Measurements from ENCODE around the gene TANC1. TPM values are rescaled to one million over a fixed set of nuclear protein-coding genes. Genes with fewer than 3 reads are reported as not detected.
"Not testable (repeated sequence)": the region's sequence is repeated elsewhere in the genome, so short reads cannot be mapped to it uniquely, and the experiment has no call there.

The TANC1 gene
- total RNA-seq, 1 experiment from 2014 or later = 21.1 TPM

- Mint-ChIP-seq H3K27ac (ENCODE audit: unreplicated experiment) (no peak overlapping the region), H3K4me1 (ENCODE audit: low read depth, unreplicated experiment) (peaks cover 21% of the 10 kb centered on the region)
Observed at GRCh38 chr2:159140070-159140769, 171.8 kb downstream of the TANC1 start.

GRCh38 chr2:159140821-159141220, 172.4 kb downstream of the TANC1 start:
- CTCF ChIA-PET = interaction anchor here (0.6 to 0.7 kb wide), 3 partner anchors 18 to 121 kb away, joined by 4 to 7 read pairs (median 5); no protein-coding TSS in a partner anchor
- POLR2A ChIA-PET; H3K27me3 ChIP-seq (replicated peaks; ENCODE audit: control insufficient read depth, insufficient read depth, low read length); intact Hi-C loops (cut with micrococcal nuclease; ENCODE audit: unreplicated experiment); H3K4me3 Mint-ChIP-seq (ENCODE audit: unreplicated experiment); H3K9me3 Mint-ChIP-seq (ENCODE audit: unreplicated experiment); H3K36me3 ChIP-seq (ENCODE audit: control insufficient read depth, insufficient read depth, low read length); H3K9me3 ChIP-seq; DNase-seq; H3K4me3 ChIP-seq (ENCODE audit: low read depth, low read length); H3K4me1 ChIP-seq; H3K27me3 Mint-ChIP-seq (ENCODE audit: insufficient read depth, unreplicated experiment); BruUV-seq (replicated peaks): not testable (repeated sequence)
- peaks cover 10% of the 10 kb centered on the region for H3K36me3 Mint-ChIP-seq (ENCODE audit: insufficient read depth, unreplicated experiment)
- peak overlapping the region; percentile 31 for H3K27ac Mint-ChIP-seq (ENCODE audit: unreplicated experiment)
- H3K4me1 Mint-ChIP-seq (ENCODE audit: low read depth, unreplicated experiment) = peaks cover 15% of the 10 kb centered on the region

More at GRCh38 chr2:159140070-159140769, 171.8 kb downstream of the TANC1 start:
- Histone ChIP-seq H3K4me3 (ENCODE audit: low read depth, low read length) (no peak overlapping the region), H3K27me3 (replicated peaks; ENCODE audit: control insufficient read depth, insufficient read depth, low read length) (no peaks in the 10 kb centered on the region), H3K9me3 (no peaks in the 10 kb centered on the region), H3K4me1 (peaks cover 3% of the 10 kb centered on the region; the same call in 1 of the 2 replicates), H3K36me3 (ENCODE audit: control insufficient read depth, insufficient read depth, low read length) (no peaks in the 10 kb centered on the region)
- intact Hi-C loops (cut with micrococcal nuclease; ENCODE audit: unreplicated experiment) = no loop called here
- DNase-seq = no peak
- no peak for TF ChIP-seq CTCF (IDR thresholded peaks at IDR 0.05; ENCODE audit: insufficient read depth in 1 of 2, low read depth in 1 of 2, low read length in 1 of 2, severe bottlenecking in 1 of 2, unreplicated experiment in 1 of 2)
- ChIA-PET POLR2A (no interaction called here), CTCF (interaction anchor here (0.6 to 0.7 kb wide), 3 partner anchors 18 to 120 kb away, joined by 4 to 7 read pairs (median 5); no protein-coding TSS in a partner anchor)
- Mint-ChIP-seq H3K27me3 (ENCODE audit: insufficient read depth, unreplicated experiment) (no peaks in the 10 kb centered on the region), H3K36me3 (ENCODE audit: insufficient read depth, unreplicated experiment) (peaks cover 14% of the 10 kb centered on the region), H3K4me3 (ENCODE audit: unreplicated experiment) (no peak overlapping the region), H3K9me3 (ENCODE audit: unreplicated experiment) (no peaks in the 10 kb centered on the region)
- BruUV-seq (replicated peaks) = no TSS peak

- Histone ChIP-seq H3K36me3 (ENCODE audit: control insufficient read depth, insufficient read depth, low read length) (no peaks in the 10 kb centered on the region), H3K4me1 (no peaks in the 10 kb centered on the region), H3K4me3 (ENCODE audit: low read depth, low read length) (no peak overlapping the region), H3K9me3 (no peaks in the 10 kb centered on the region), H3K27me3 (replicated peaks; ENCODE audit: control insufficient read depth, insufficient read depth, low read length) (no peaks in the 10 kb centered on the region)
- no TSS peak for BruUV-seq (replicated peaks)
- H3K9me3 Mint-ChIP-seq (ENCODE audit: unreplicated experiment) = no peaks in the 10 kb centered on the region
- ChIA-PET CTCF (interaction anchor here (0.6 kb wide), 1 partner anchor 25 kb away, joined by 3 read pairs; no protein-coding TSS in a partner anchor), POLR2A (no interaction called here)
- TF ChIP-seq CTCF (IDR thresholded peaks at IDR 0.05; ENCODE audit: insufficient read depth in 1 of 2, low read depth in 1 of 2, low read length in 1 of 2, severe bottlenecking in 1 of 2, unreplicated experiment in 1 of 2) = no peak
- no peaks in the 10 kb centered on the region for H3K4me1 Mint-ChIP-seq (ENCODE audit: low read depth, unreplicated experiment)
- H3K27me3 Mint-ChIP-seq (ENCODE audit: insufficient read depth, unreplicated experiment) = no peaks in the 10 kb centered on the region
- intact Hi-C loops (cut with micrococcal nuclease; ENCODE audit: unreplicated experiment) = no loop called here
- DNase-seq = no peak
- no peak overlapping the region for H3K4me3 Mint-ChIP-seq (ENCODE audit: unreplicated experiment)
- no peak overlapping the region for H3K27ac Mint-ChIP-seq (ENCODE audit: unreplicated experiment)
- H3K36me3 Mint-ChIP-seq (ENCODE audit: insufficient read depth, unreplicated experiment) = peaks cover 6% of the 10 kb centered on the region
Observed at GRCh38 chr2:159144776-159145614, 176.6 kb downstream of the TANC1 start.

Measured in Caco-2 (cell line).